Activated naive CD4-positive, alpha-beta T cell treated with anti-CD3 and anti-CD28 coated beads, Interleukin-2, amount 10 ng/mL, durations not matched to agents 7 days and 5 days (primary cell): ENCODE data around the gene IL3RA.

Source experiments
- CTCF ChIA-PET: fragments of 350-600 bp; sonication (Branson Sonifier 250); formaldehyde crosslinking; loops from one replicate; lab custom pipeline; 2021; ENCODE audit warnings: antibody characterized with exemption; lab: Charles Lee
- DNase-seq: peaks from one replicate; pipeline ENCODE4 v3.0.0-alpha.2; 2020
- H3K27ac Mint-ChIP-seq: one replicate; pipeline ENCODE4 v1.8.0; 2021; ENCODE audit warnings: mild to moderate bottlenecking, moderate library complexity, mixed read lengths
- H3K27me3 Mint-ChIP-seq: one replicate; pipeline ENCODE4 v1.8.0; 2021; ENCODE audit warnings: mild to moderate bottlenecking, mixed read lengths
- H3K36me3 Mint-ChIP-seq: one replicate; pipeline ENCODE4 v1.8.0; 2021; ENCODE audit warnings: mixed read lengths
- H3K4me1 Mint-ChIP-seq: one replicate; pipeline ENCODE4 v1.8.0; 2021; ENCODE audit warnings: mixed read lengths
- H3K4me3 Mint-ChIP-seq: one replicate; pipeline ENCODE4 v1.8.0; 2021; ENCODE audit warnings: mild to moderate bottlenecking, moderate library complexity, mixed read lengths
- H3K9me3 Mint-ChIP-seq: one replicate; pipeline ENCODE4 v1.8.0; 2021; ENCODE audit warnings: mixed read lengths

IL3RA gene

DNA sequence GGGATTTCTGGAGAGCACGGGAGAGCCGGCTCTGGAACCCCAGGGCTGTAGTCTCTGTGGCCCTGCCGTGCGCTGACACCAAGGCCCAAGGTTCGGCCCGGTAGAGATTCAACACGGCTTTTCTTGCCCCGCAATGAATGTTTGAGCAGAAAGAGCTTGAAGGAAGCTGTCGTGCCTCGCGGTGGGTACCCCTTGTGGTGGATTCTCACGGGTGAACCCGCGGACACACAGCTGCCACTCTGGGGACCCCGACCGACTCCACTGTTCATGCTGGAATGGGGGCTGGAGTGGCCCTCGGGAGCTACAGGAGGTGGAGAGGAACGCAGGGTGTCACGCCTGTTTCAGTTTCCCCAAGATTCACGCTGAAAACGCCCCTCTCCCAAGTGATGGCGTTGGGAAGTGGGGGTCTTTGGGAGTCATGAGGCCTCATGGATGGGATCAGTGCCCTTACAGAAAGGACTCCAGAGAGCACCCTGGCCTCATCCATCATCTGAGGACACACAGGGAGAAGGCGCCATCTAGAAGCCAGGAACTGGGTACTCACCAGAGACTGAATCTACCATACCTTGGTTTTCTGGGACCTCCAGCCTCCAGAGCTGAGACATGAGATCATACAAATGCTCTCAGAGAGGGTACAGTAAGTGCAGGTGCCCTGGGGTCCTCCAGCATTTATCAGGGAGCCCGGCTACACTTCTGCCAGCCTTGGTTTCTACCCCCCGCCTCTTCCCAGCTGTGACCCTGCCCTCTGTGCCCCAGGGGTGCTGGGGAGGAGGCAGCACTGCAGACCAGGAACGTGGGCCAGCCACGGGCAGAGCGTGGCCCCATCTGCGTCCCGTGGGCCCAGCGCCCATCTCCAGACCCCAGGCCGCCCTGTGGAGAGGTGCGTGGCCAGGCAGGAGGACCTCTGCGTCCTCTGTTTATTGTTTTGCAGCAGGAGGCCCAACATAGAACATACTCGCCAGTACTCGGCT, 49.0 kb downstream of the IL3RA start:
- no peaks in the 10 kb centered on the region for H3K27me3 Mint-ChIP-seq
- H3K4me1 Mint-ChIP-seq, result peaks cover 28% of the 10 kb centered on the region
- peaks cover 50% of the 10 kb centered on the region for H3K36me3 Mint-ChIP-seq
- H3K9me3 Mint-ChIP-seq, result no peaks in the 10 kb centered on the region
- H3K4me3 Mint-ChIP-seq, result no peak overlapping the region
- H3K27ac Mint-ChIP-seq, result no peak overlapping the region
- no peak for DNase-seq
- CTCF ChIA-PET, result no interaction called here

DNA sequence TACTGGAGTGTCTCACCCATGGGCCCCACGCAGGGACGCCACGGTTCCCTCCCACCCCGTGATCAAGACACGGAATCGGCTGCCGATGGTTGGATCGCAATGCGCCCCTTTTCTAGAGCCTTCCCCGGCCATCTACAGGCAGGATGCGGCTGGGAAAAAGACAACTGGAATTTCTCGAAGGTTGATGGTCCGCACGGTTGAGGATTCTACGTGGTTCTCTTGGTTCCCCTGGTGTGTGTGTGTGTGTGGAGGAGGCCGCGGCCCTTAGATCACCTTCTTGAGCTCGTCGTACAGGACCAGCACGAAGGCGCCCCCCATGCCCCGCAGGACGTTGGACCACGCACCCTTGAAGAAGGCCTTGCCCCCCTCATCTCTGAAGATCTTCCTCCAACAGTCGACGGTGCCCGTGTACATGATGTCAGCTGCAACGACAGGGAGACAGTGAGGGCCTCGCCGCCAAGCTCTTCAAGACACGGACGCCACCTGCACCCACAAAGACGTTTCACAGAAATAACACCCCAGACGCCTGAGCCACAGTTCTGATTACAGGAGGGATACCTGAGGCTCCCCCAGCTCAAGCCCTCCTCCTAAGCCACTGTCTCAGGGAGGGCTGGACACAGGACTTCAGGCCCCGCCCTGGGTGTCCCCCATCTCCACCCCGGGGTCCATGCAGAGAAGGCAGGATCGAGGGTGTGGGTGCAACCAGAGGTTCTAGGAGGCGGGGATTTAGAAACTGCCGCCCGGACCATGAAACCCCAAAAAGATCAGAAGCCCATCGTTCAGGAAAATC, 49.9 kb downstream of the IL3RA start:
- Mint-ChIP-seq H3K9me3 (no peaks in the 10 kb centered on the region), H3K4me1 (peaks cover 35% of the 10 kb centered on the region), H3K27ac (no peak overlapping the region), H3K4me3 (no peak overlapping the region), H3K36me3 (peaks cover 56% of the 10 kb centered on the region), H3K27me3 (no peaks in the 10 kb centered on the region)
- CTCF ChIA-PET, result no interaction called here
- DNase-seq, result peak; percentile 20

DNA sequence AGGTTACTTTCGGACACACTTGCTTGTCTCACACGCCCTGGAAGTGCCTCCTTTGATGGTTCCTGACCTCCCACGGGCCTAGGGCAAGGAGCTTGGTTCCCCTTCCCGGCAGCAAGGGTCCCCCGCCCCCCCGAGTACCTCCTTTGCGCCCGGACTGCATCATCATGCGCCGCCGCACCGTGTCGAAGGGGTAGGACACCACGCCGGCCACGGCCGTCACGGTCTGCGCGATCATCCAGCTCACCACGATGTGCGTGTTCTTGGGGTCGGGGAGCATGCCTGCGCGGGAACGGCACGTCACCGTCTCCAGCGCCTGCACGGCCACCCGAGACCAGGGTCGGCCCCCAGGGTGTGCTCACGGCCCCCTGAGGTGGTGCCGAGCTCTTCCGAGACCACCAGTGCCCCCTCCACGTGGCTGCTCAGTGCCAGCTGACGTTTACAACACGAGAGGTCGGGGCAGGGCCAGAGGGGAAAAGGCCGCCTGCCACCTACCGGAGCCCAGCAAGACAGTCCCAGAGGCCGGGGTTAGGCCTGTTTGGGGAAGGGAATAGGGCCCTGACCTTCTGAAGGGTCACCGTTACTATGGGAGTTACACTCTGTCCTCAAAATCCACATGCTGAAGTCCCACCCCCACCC, 50.7 kb downstream of the IL3RA start:
- H3K4me3 Mint-ChIP-seq, result no peak overlapping the region
- H3K9me3 Mint-ChIP-seq, result no peaks in the 10 kb centered on the region
- H3K4me1 Mint-ChIP-seq, result peaks cover 35% of the 10 kb centered on the region
- CTCF ChIA-PET, result no interaction called here
- no peak for DNase-seq
- H3K27me3 Mint-ChIP-seq, result no peaks in the 10 kb centered on the region
- H3K27ac Mint-ChIP-seq, result no peak overlapping the region
- peaks cover 53% of the 10 kb centered on the region for H3K36me3 Mint-ChIP-seq

DNA sequence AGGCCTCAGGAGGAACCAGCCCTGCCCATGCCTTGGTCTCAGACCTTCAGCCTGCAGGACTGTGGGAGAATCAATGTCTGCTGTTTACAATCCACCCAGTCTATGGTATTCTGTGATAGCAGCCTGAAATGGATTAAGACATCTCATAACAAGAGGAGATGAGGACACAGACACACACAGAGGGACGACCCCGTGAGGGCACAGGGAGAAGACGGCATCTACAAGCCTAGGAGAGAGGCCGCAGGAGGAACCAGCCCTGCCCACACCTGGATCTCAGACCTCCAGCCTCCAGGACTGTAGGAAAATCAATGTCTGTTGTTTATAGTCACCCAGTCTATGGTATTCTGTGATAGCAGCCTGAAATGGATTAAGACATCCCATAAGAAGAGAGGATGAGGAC, 52.1 kb downstream of the IL3RA start:
- peaks cover 43% of the 10 kb centered on the region for H3K4me1 Mint-ChIP-seq
- no peaks in the 10 kb centered on the region for H3K9me3 Mint-ChIP-seq
- peaks cover 52% of the 10 kb centered on the region for H3K36me3 Mint-ChIP-seq
- DNase-seq, result no peak
- peak overlapping the region; percentile 21 for H3K4me3 Mint-ChIP-seq
- H3K27me3 Mint-ChIP-seq, result no peaks in the 10 kb centered on the region
- CTCF ChIA-PET, result no interaction called here
- no peak overlapping the region for H3K27ac Mint-ChIP-seq

DNA sequence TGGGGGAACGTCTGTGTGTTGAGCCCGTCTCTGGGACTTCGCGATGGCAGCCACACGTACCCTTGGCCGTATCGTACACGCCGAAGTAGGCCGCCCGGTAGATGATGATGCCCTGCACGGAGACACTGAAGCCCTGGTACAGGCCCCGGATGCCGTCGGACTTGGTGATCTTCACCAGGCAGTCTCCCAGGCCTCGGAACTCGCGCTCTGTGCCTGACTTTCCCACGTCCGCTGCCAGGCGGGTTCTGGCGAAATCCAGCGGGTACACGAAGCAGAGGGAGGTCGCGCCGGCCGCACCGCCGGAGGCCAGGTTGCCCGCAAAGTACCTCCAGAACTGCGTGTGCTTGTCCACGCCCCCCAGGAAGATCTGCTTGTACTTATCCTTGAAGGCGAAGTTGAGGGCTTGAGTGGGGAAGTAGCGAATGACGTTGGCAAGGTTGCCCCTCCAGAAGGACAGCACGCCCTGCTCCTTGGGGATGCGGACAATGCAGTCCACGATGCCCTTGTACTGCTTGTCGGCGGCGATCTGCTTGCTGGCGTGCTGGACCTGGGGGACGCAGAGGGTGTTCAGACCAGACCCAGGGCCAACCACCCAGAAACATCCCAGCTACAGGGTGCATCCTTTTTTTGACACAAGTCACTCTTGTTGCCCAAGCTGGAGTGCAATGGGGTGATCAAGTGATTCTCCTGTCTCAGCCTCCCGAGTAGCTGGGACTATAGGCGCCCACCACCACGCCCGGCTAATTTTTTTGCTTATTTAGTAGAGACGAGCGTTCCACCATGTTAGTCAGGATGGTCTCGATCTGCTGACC, 52.8 kb downstream of the IL3RA start:
- no peaks in the 10 kb centered on the region for H3K9me3 Mint-ChIP-seq
- no peak overlapping the region for H3K27ac Mint-ChIP-seq
- no peaks in the 10 kb centered on the region for H3K27me3 Mint-ChIP-seq
- CTCF ChIA-PET, result no interaction called here
- H3K36me3 Mint-ChIP-seq, result peaks cover 52% of the 10 kb centered on the region
- DNase-seq, result peak; percentile 19
- H3K4me3 Mint-ChIP-seq, result peak overlapping the region; percentile 21
- peaks cover 49% of the 10 kb centered on the region for H3K4me1 Mint-ChIP-seq

DNA sequence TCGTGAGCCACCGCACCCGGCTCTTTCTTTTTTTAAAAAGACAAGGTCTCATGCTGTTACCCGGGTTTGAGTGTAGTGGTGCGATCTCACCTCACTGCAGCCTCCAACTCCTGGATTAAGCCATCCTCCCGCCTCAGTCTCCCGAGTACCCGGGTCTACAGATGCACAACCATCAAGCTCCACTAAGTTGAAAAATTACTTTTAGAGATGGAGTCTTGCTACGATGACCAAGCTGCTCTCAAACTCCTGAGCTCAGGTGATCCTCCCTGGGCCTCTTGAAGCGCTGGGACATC, 53.4 kb downstream of the IL3RA start:
- Mint-ChIP-seq H3K9me3 (no peaks in the 10 kb centered on the region), H3K36me3 (peaks cover 51% of the 10 kb centered on the region), H3K27ac (no peak overlapping the region), H3K4me3 (peak overlapping the region; percentile 53), H3K4me1 (peaks cover 54% of the 10 kb centered on the region), H3K27me3 (no peaks in the 10 kb centered on the region)
- no peak for DNase-seq
- CTCF ChIA-PET, result no interaction called here

DNA sequence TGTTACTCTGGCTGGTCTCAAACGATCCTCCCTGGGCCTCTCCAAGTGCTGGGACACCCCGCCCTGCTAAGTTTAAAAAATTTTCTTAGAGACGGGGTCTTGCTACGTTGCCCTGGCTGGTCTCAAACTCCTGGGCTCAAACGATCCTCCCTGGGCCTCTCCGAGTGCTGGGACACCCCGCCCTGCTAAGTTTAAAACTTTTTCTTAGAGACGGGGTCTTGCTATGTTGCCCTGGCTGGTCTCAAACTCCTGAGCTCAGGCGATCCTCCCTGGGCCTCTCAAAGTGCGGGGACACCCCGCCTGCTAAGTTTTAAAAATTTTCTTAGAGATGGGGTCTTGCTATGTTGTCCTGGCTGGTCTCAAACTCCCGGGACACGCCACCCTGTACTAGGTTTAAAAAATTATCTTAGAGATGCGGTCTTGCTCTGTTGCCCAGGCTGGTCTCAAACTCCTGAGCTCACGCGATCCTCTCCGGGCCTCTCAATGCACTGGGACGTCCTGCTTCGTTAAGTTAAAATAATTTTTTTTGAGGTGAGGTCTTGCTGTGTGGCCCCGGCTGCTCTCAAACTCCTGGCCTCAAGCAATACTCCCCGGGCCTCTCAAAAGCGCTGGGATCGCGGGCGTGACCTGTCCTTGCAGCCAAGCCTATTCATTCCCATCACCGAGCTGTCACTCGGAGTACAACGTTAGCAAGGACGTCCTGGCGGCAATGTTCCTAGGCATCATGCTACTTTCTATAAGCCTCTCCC, 54.2 kb downstream of the IL3RA start:
- peak; percentile 21 for DNase-seq
- H3K27me3 Mint-ChIP-seq, result no peaks in the 10 kb centered on the region
- no peaks in the 10 kb centered on the region for H3K9me3 Mint-ChIP-seq
- H3K36me3 Mint-ChIP-seq, result peaks cover 51% of the 10 kb centered on the region
- peak overlapping the region; percentile 97 for H3K27ac Mint-ChIP-seq
- CTCF ChIA-PET, result no interaction called here
- peaks cover 61% of the 10 kb centered on the region for H3K4me1 Mint-ChIP-seq
- H3K4me3 Mint-ChIP-seq, result peak overlapping the region; percentile 90

DNA sequence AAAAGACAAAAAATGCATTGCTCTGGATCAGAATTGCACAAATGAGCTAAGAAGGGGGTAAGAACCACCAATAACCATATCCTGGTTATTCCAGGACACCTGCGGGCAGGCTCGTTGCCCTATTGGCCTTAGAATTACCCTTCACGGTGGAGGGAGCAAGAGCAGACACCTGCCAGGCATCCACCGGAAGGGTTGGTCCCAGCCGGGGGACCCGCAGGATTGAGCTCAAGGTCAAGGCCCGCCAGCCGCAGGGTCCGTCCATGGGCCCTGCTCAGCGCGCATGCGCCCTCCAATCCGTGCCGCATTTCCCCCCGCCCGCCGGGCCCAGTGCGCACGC, 54.8 kb downstream of the IL3RA start:
- Mint-ChIP-seq H3K9me3 (no peaks in the 10 kb centered on the region), H3K27me3 (no peaks in the 10 kb centered on the region), H3K36me3 (peaks cover 54% of the 10 kb centered on the region), H3K27ac (peak overlapping the region; percentile 97), H3K4me1 (peaks cover 64% of the 10 kb centered on the region), H3K4me3 (peak overlapping the region; percentile 90)
- peak; percentile 92 for DNase-seq
- CTCF ChIA-PET, result no interaction called here

DNA sequence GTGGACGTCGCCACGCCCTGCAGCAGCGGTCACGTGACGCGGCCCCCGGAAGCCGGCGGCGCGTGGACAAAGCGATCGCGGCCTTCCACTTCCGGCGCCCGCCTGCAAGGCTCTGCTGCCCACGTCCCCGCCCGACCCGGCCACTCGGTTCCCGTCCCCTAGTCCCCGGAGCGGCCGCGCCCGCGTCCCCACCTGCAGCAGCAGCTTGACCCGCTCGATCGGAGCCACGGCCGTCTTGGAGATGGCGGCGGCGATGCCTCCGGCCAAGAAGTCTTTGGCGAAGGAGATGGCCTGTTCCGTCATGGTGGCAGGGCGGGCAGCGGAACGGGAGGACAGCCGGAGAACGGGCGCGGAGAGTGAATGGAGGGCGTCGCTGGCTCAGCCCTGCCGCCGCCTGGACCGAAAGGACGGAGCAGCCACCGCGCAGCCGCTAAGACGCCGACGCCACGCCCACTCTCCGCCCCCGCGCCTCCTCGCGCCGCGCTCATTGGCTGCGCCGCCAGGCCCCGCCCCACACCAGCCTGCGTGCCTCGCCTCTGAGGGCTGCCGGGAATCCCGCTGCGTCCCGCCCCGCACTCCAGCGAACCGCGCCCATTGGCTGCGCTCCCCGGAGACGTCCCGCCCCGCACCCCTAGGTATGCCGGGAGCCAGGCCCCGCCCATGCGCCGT, 55.3 kb downstream of the IL3RA start, which contains the start of gene SLC25A6:
Gene SLC25A6 (minus strand): TSS at position 407 of the 669 bp plus-strand sequence. CDS start 104 bp downstream, at position 303.
- Mint-ChIP-seq H3K4me1 (peaks cover 62% of the 10 kb centered on the region), H3K9me3 (no peaks in the 10 kb centered on the region), H3K27me3 (no peaks in the 10 kb centered on the region), H3K36me3 (peaks cover 52% of the 10 kb centered on the region), H3K4me3 (peak within 1 kb of the TSS; percentile 90), H3K27ac (peak within 1 kb of the TSS; percentile 97)
- DNase-seq, result peak; percentile 99
- CTCF ChIA-PET, result no interaction called here

DNA sequence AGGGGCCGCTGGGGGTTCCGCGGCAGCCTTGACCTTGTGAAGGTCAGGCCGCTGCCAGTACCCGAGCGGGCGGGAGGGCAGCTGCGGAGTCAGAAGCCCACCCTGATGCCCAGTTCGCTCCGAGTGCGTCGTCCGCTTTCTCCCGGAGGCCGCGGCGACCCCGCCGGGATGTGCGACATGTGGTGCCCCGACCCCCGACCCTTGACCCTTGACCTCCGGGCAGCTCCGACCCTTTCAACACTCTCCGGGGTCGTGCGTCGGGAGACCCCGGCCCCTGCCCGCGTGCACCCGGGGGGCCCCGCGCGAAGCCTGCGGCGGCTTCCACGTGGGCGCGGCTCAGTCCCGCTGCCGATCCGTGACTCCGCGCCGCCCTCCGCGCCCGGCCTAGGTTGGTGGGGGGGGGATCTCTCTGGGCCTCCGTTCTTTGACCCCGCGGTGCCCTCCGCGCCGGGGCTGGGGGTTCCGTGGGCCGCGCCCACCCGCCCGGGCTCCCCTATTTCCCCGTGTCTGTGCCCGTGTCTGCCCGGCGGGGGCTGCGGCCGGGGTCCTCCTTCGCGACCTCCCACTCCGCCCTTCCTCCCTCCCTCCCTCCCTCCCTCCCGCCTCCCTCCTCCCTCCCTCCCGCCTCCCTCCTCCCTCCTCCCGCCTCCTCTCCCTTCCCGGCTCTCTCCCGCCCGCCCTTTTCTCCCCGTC, 55.9 kb downstream of the IL3RA start:
- peak overlapping the region; percentile 90 for H3K4me3 Mint-ChIP-seq
- DNase-seq, result no peak
- no peaks in the 10 kb centered on the region for H3K9me3 Mint-ChIP-seq
- peaks cover 48% of the 10 kb centered on the region for H3K36me3 Mint-ChIP-seq
- H3K27me3 Mint-ChIP-seq, result no peaks in the 10 kb centered on the region
- H3K4me1 Mint-ChIP-seq, result peaks cover 61% of the 10 kb centered on the region
- CTCF ChIA-PET, result no interaction called here
- peak overlapping the region; percentile 97 for H3K27ac Mint-ChIP-seq

DNA sequence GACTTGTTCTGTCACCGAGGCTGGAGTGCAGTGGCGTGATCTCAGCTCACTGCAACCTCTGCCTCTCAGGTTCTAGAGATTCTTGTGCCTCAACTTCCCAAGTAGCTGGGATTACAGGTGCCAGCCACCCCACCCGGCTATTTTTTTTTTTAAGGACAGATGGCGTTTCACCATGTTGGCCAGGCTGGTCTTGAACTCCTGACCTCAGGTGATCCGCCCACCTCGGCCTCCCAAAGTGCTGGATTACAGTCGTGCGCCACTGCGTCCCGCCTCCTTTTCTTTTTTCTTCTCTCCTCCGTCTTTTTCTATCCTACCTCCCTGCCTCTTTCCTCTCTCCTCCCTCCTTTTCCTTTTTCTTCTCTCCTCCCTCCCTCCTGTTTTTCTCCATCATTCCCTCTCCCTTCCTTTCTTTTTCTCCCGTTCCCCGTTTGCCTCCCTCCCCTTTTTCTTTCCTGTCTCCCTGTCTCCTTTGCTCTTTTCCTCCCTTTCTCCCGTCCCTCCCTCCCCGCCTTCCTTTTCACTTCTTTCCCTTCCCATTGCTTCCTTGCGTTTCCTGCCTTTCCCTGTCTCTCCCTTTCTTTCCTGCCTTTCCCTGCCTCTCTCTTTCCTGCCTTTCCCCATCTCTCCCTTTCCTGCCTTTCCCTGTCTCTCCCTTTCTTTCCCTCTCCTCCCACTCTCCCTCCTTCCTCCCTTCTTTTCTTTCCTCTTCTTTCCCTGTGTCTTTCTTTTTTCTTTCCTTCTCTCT, 57.5 kb downstream of the IL3RA start:
- CTCF ChIA-PET, result no interaction called here
- H3K27me3 Mint-ChIP-seq, result no peaks in the 10 kb centered on the region
- H3K4me3 Mint-ChIP-seq, result peak overlapping the region; percentile 90
- H3K36me3 Mint-ChIP-seq, result peaks cover 34% of the 10 kb centered on the region
- H3K4me1 Mint-ChIP-seq, result peaks cover 46% of the 10 kb centered on the region
- peak overlapping the region; percentile 97 for H3K27ac Mint-ChIP-seq
- DNase-seq, result no peak
- H3K9me3 Mint-ChIP-seq, result no peaks in the 10 kb centered on the region
